Lower leg skin (tissue), 3 donors: ENCODE results near the gene FTL.

Experiments used
- CTCF ChIP-seq, 3 donors: fragments of 450-650 bp; IDR thresholded peaks; one replicate each; pipeline ENCODE4 v1.5.1; 2016; ENCODE audit warnings: antibody characterized with exemption in 3 of 3, mild to moderate bottlenecking in 3 of 3, moderate library complexity in 2 of 3
- POLR2A ChIP-seq, 2 donors: fragments of 450-650 bp; IDR thresholded peaks; one replicate each; pipeline ENCODE4 v1.6.1; 2016 to 2017; ENCODE audit warnings: antibody characterized with exemption in 2 of 2, mild to moderate bottlenecking in 1 of 2, moderate library complexity in 1 of 2

- no peak for TF ChIP-seq CTCF (IDR thresholded peaks at IDR 0.05)
- TF ChIP-seq POLR2A (IDR thresholded peaks at IDR 0.05), result no peak
Observed at GRCh38 chr19:49006905-49007304, 41.8 kb downstream of the FTL start.
